HepG2 (cell line): ENCODE data around the gene DOC2A.

Source experiments
- EZH2 ChIP-seq: conservative IDR thresholded peaks from 2 replicates; pipeline ENCODE4 v1.6.1; 2012; ENCODE audit warnings: mild to moderate bottlenecking, low read depth, low read length, moderate library complexity
- JUN ChIP-seq: sonication (generic); formaldehyde crosslinking; IDR thresholded peaks from 2 replicates; pipeline ENCODE4 v1.4.0; 2020; ENCODE audit warnings: mild to moderate bottlenecking, missing genetic modification reagents
- NFYB ChIP-seq: sonication (generic); formaldehyde crosslinking; IDR thresholded peaks from 2 replicates; pipeline ENCODE4 v1.4.0; 2020; ENCODE audit warnings: missing genetic modification reagents
- POLR2AphosphoS5 ChIP-seq: IDR thresholded peaks from 2 replicates; pipeline ENCODE4 v1.6.1; 2012; ENCODE audit warnings: low read depth, low read length
- SMC3 ChIP-seq: IDR thresholded peaks from 2 replicates; pipeline ENCODE4 v1.6.1; 2011; ENCODE audit warnings: low read length, improper control_type of control experiment
- SP140L ChIP-seq: sonication (generic); formaldehyde crosslinking; IDR thresholded peaks from 2 replicates; pipeline ENCODE4 v1.4.0; 2020; ENCODE audit warnings: missing genetic modification reagents, borderline replicate concordance
- ZNF580 ChIP-seq: IDR thresholded peaks from 2 replicates; pipeline ENCODE4 v1.6.1; 2016; ENCODE audit warnings: low read depth, borderline replicate concordance
- ZZZ3 ChIP-seq: sonication (generic); formaldehyde crosslinking; IDR thresholded peaks from 2 replicates; pipeline ENCODE4 v1.4.0; 2020; ENCODE audit warnings: missing genetic modification reagents, mild to moderate bottlenecking, borderline replicate concordance
- TF ChIP-seq, protein P1 (sequence below), 2 experiments: sonication (generic) in 1 of 2; formaldehyde crosslinking in 1 of 2; IDR thresholded peaks; 2 replicates each; pipeline versions ENCODE4 v1.4.0 to v1.6.1; 2018 to 2020; ENCODE audit warnings: missing genetic modification reagents in 2 of 2, borderline replicate concordance in 1 of 2, low read depth in 1 of 2, mild to moderate bottlenecking in 1 of 2, missing biosample characterization in 1 of 2

- TF ChIP-seq ZZZ3 (CRISPR knock-in tag): no peak
- no peak for TF ChIP-seq POLR2AphosphoS5
- TF ChIP-seq SP140L: no peak
- TF ChIP-seq SMC3: no peak
- TF ChIP-seq NFYB: no peak
- no peak for TF ChIP-seq ZNF580
- TF ChIP-seq EZH2: no peak
- TF ChIP-seq JUN (CRISPR knock-in tag): no peak
- TF ChIP-seq, protein P1, sequence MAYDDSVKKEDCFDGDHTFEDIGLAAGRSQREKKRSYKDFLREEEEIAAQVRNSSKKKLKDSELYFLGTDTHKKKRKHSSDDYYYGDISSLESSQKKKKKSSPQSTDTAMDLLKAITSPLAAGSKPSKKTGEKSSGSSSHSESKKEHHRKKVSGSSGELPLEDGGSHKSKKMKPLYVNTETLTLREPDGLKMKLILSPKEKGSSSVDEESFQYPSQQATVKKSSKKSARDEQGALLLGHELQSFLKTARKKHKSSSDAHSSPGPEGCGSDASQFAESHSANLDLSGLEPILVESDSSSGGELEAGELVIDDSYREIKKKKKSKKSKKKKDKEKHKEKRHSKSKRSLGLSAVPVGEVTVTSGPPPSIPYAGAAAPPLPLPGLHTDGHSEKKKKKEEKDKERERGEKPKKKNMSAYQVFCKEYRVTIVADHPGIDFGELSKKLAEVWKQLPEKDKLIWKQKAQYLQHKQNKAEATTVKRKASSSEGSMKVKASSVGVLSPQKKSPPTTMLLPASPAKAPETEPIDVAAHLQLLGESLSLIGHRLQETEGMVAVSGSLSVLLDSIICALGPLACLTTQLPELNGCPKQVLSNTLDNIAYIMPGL (CRISPR knock-in tag; IDR thresholded peaks at IDR 0.05; ENCODE audit: borderline replicate concordance in 1 of 2, low read depth in 1 of 2): no peak
Observed at GRCh38 chr16:29977063-29977825, 33.6 kb downstream of the DOC2A start.
